Tibial nerve (tissue), 4 donors: Measurements from ENCODE around the gene INPP4B.

Experiments used
- CTCF ChIP-seq, 5 experiments: fragments of 200-600 bp in 3 of 5; fragments of 450-650 bp in 2 of 5; sonication (generic) in 3 of 5; IDR thresholded peaks; one replicate each; pipeline ENCODE4 v1.5.1; 2016 to 2019; ENCODE audit warnings: antibody characterized with exemption in 5 of 5, mild to moderate bottlenecking in 3 of 5, moderate library complexity in 2 of 5
- EP300 ChIP-seq, 2 donors: sonication (generic); formaldehyde crosslinking; IDR thresholded peaks; one replicate each; pipeline ENCODE4 v1.6.1; 2017; ENCODE audit warnings: antibody characterized with exemption in 2 of 2, mild to moderate bottlenecking in 1 of 2
- POLR2A ChIP-seq, 2 donors: fragments of 450-650 bp; IDR thresholded peaks; one replicate each; pipeline ENCODE4 v1.6.1; 2017; ENCODE audit warnings: antibody characterized with exemption in 2 of 2, mild to moderate bottlenecking in 2 of 2, moderate library complexity in 2 of 2

GRCh38 chr4:142861351-142861750 lies 15.2 kb upstream of the INPP4B start:
- TF ChIP-seq CTCF (IDR thresholded peaks at IDR 0.05), result no peak
- TF ChIP-seq POLR2A (IDR thresholded peaks at IDR 0.05), result no peak
- no peak for TF ChIP-seq EP300 (IDR thresholded peaks at IDR 0.05)
